ENCODE results near the gene ARSI.

DNA sequence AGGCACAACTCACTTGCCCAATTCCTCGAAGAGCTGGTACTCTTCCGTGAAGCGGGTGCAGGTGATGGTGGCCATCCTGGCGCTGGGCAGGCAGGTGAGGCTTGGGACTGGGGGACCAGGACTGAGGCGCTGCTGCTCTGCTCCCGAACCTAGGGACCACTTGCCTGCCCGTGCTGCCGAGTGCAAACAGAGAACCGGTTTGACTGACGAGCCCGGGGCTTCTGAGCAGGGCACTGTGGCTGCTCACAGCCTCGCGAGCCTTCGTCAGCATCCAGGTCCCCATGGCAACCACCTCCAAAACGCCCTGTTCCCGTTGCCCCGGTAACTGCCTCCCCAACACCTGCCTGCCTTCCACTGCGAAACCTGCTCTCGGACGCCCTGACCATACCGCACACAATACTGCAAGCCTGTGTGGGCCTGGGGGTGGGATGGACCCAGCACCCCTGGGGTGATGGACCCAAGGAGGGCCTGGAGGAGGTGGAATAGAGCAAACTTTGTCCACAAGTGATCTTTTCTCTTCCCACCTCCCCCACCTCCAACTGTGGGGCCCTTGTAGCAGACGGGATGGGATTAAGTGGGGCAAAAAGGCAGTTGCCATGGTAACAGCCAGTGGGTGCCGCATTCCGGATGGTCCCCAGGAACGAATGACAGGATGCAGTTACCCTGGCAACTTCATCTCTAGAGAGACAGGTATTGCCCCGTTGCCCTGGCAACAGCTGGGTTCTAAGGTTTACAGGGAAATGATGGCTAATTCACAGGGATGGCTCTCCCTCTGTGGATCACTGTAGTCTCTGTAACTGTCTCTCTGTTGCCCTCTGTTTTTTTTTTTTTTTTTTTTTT lies 12.9 kb downstream of the ARSI start, which contains the start of gene CAMK2A:
- TF ChIP-seq, protein P1, sequence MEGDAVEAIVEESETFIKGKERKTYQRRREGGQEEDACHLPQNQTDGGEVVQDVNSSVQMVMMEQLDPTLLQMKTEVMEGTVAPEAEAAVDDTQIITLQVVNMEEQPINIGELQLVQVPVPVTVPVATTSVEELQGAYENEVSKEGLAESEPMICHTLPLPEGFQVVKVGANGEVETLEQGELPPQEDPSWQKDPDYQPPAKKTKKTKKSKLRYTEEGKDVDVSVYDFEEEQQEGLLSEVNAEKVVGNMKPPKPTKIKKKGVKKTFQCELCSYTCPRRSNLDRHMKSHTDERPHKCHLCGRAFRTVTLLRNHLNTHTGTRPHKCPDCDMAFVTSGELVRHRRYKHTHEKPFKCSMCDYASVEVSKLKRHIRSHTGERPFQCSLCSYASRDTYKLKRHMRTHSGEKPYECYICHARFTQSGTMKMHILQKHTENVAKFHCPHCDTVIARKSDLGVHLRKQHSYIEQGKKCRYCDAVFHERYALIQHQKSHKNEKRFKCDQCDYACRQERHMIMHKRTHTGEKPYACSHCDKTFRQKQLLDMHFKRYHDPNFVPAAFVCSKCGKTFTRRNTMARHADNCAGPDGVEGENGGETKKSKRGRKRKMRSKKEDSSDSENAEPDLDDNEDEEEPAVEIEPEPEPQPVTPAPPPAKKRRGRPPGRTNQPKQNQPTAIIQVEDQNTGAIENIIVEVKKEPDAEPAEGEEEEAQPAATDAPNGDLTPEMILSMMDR (conservative IDR thresholded peaks at IDR 0.05), result no peak
- no peak for TF ChIP-seq ZFX (IDR thresholded peaks at IDR 0.05)
